Epithelial cell of esophagus (primary cell): ENCODE results near the gene STIMATE.

Experiments used
- DNase-seq: peaks from one replicate; pipeline ENCODE4 v3.0.0; 2010; ENCODE audit warnings: low read depth
- H3K4me3 ChIP-seq: 2 replicates; pipeline ENCODE4 v1.5.1; 2011; ENCODE audit warnings: mild to moderate bottlenecking, low read length, control low read depth
- CTCF ChIP-seq: IDR thresholded peaks from 2 replicates; pipeline ENCODE4 v1.5.1; 2011; ENCODE audit warnings: low read depth, mild to moderate bottlenecking, low read length, control low read depth, inconsistent platforms; ENCODE audit not compliant: insufficient read depth; ENCODE audit errors: missing control alignments

STIMATE gene

GRCh38 chr3:52890735-52891134, 6.6 kb downstream of the STIMATE start:
- TF ChIP-seq CTCF = no peak
- DNase-seq = peak; percentile 46
- H3K4me3 ChIP-seq = no peak overlapping the region

- no peak overlapping the region for H3K4me3 ChIP-seq
- DNase-seq = no peak
- no peak for TF ChIP-seq CTCF
These were observed 7.4 kb downstream of the STIMATE start for GRCh38 chr3:52889901-52890300.

GRCh38 chr3:52887166-52887565, 10.2 kb downstream of the STIMATE start:
- no peak for TF ChIP-seq CTCF
- H3K4me3 ChIP-seq = no peak overlapping the region
- DNase-seq = no peak

- no peak overlapping the region for H3K4me3 ChIP-seq
- peak; percentile 64 for DNase-seq
- TF ChIP-seq CTCF = no peak
These were observed 11.2 kb downstream of the STIMATE start for GRCh38 chr3:52886049-52886730.

- DNase-seq = no peak
- TF ChIP-seq CTCF = no peak
- H3K4me3 ChIP-seq = no peak overlapping the region
These were observed 15.0 kb downstream of the STIMATE start for GRCh38 chr3:52882377-52882776.

- no peak for DNase-seq
- no peak for TF ChIP-seq CTCF
- no peak overlapping the region for H3K4me3 ChIP-seq
These were observed 15.5 kb downstream of the STIMATE start for GRCh38 chr3:52881871-52882270.

- no peak overlapping the region for H3K4me3 ChIP-seq
- no peak for DNase-seq
- TF ChIP-seq CTCF = no peak
These were observed 16.9 kb downstream of the STIMATE start for GRCh38 chr3:52880474-52880873.
